ENCODE results near the gene DRICH1.

DNA sequence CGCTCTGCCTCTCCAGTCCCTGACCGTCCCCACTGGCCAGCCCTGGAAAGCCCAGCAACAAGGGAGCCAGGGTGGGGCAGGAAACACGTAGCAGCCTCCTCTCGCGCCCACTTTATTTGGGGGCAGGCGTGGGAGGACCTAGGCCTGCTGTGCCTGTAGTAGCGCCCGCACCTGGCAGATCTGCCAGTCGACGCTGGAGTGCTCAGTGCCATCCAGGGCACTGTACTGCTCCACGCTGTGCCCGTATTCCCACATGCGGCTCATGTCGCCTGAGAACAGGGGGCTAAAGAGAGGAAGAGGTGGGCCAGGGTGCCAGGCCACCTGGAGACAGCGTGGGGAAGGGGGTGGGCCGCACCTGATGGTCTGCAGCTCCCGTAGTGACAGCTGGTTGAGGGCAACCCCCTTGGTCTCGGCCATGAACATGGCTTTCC lies 17.0 kb upstream of the DRICH1 start:
- TF ChIP-seq CTCF (conservative IDR thresholded peaks at IDR 0.05; ENCODE audit: low read depth, low read length): no peak
- no peak for TF ChIP-seq EZH2 (IDR thresholded peaks at IDR 0.05; ENCODE audit: borderline replicate concordance, low read depth, low read length, poor library complexity, severe bottlenecking)

All from A673 (cell line).